HEK293T (cell line): Measurements from ENCODE around the gene ENKUR.

Experiments
- CTBP1 ChIP-seq: fragments of 450-650 bp; IDR thresholded peaks from 2 replicates; pipeline ENCODE4 v1.6.1; 2016; ENCODE audit warnings: borderline replicate concordance
- ELF4 ChIP-seq: fragments of 450-650 bp; IDR thresholded peaks from 2 replicates; pipeline ENCODE4 v1.6.1; 2017; ENCODE audit warnings: antibody characterized with exemption
- FOXA1 ChIP-seq: fragments of 450-650 bp; IDR thresholded peaks from 2 replicates; pipeline ENCODE4 v1.6.1; 2016; ENCODE audit warnings: mild to moderate bottlenecking
- HDGF ChIP-seq: fragments of 450-650 bp; IDR thresholded peaks from 2 replicates; pipeline ENCODE4 v1.6.1; 2017; ENCODE audit warnings: antibody characterized with exemption, borderline replicate concordance
- SP1 ChIP-seq: fragments of 450-650 bp; IDR thresholded peaks from 2 replicates; pipeline ENCODE4 v1.6.1; 2017
- SUZ12 ChIP-seq: fragments of 450-650 bp; IDR thresholded peaks from 2 replicates; pipeline ENCODE4 v1.6.1; 2016; ENCODE audit warnings: mild to moderate bottlenecking

DNA sequence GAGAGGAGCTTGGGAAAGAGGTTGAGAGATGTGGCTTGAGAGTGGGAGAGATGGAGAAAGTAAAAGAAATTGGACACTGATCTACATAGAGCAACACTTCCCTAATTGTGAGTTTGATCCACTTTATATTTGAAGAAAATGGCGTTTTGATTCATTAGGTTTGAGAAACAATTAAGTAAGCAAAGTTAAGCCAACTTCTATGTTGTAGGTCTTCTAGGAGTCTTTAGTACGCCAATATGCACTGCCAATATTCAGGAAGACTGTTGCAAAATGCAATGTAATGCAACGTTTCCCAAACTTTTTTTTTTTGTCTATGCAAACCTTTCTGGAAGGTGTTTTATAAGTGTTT is 56.6 kb downstream of the ENKUR start:
- no peak for TF ChIP-seq ELF4
- TF ChIP-seq FOXA1 = no peak
- TF ChIP-seq CTBP1 = no peak
- no peak for TF ChIP-seq SP1
- TF ChIP-seq SUZ12 = no peak
- no peak for TF ChIP-seq HDGF
